Esophagus mucosa (tissue), 1 donor: ENCODE measurements around the gene DAAM2. TPM values are rescaled to one million over a fixed set of nuclear protein-coding genes. Genes with fewer than 3 reads are reported as not detected.

Source experiments
- ATAC-seq: fragments of 200-7000 bp; cut with Tn5 transposase; one replicate; pipeline ENCODE4 v1.9.1; 2020
- total RNA-seq: library from RNA; stranded (reverse); gene quantifications from one replicate; pipeline ENCODE4 v1.2.4, GENCODE V29; 2023
- donor health status: DM: yes; HTN: yes; CAD: no.

Gene DAAM2
- total RNA-seq, 1 donor from 2014 or later = 2.3 TPM

GRCh38 chr6:39911513-39912125 is 119.4 kb downstream of the DAAM2 start:
- no peak for ATAC-seq

- no peak for ATAC-seq
Measured at GRCh38 chr6:39912446-39912845, 120.3 kb downstream of the DAAM2 start.

- no peak for ATAC-seq
Measured at GRCh38 chr6:39913391-39913916, 121.3 kb downstream of the DAAM2 start.

GRCh38 chr6:39914239-39914638 is 122.1 kb downstream of the DAAM2 start:
- ATAC-seq = no peak

- ATAC-seq = no peak
Measured at GRCh38 chr6:39915866-39916265, 123.7 kb downstream of the DAAM2 start.

- no peak for ATAC-seq
Measured at GRCh38 chr6:39917329-39917728, 125.2 kb downstream of the DAAM2 start.

- no peak for ATAC-seq
Measured at GRCh38 chr6:39917981-39918380, 125.8 kb downstream of the DAAM2 start.

GRCh38 chr6:39918831-39919230 is 126.7 kb downstream of the DAAM2 start:
- no peak for ATAC-seq

GRCh38 chr6:39920157-39920556 is 128.0 kb downstream of the DAAM2 start:
- ATAC-seq = no peak

GRCh38 chr6:39922821-39923220 is 130.6 kb downstream of the DAAM2 start:
- no peak for ATAC-seq

GRCh38 chr6:39923394-39923793 is 131.2 kb downstream of the DAAM2 start:
- ATAC-seq = peak; percentile 80

GRCh38 chr6:39923861-39924260 is 131.7 kb downstream of the DAAM2 start:
- no peak for ATAC-seq

GRCh38 chr6:39924283-39924682 is 132.1 kb downstream of the DAAM2 start:
- peak; percentile 39 for ATAC-seq

- ATAC-seq = no peak
Measured at GRCh38 chr6:39925191-39925930, 133.2 kb downstream of the DAAM2 start.

- no peak for ATAC-seq
Measured at GRCh38 chr6:39925931-39926290, 133.7 kb downstream of the DAAM2 start.

GRCh38 chr6:39926668-39927067 is 134.5 kb downstream of the DAAM2 start:
- ATAC-seq = peak; percentile 28

- ATAC-seq = peak; percentile 43
Measured at GRCh38 chr6:39927159-39927558, 135.0 kb downstream of the DAAM2 start.

GRCh38 chr6:39929039-39929732 is 137.0 kb downstream of the DAAM2 start:
- no peak for ATAC-seq

GRCh38 chr6:39929733-39930461 is 137.7 kb downstream of the DAAM2 start:
- ATAC-seq = no peak

- no peak for ATAC-seq
Measured at GRCh38 chr6:39930540-39930939, 138.4 kb downstream of the DAAM2 start.

- ATAC-seq = no peak
Measured at GRCh38 chr6:39931607-39932006, 139.4 kb downstream of the DAAM2 start.

- ATAC-seq = no peak
Measured at GRCh38 chr6:39932386-39932910, 140.3 kb downstream of the DAAM2 start.
